Measurements from ENCODE around the gene HELT.
"Not testable (repeated sequence)": the region's sequence is repeated elsewhere in the genome, so short reads cannot be mapped to it uniquely, and the experiment has no call there.

The HELT gene

GRCh38 chr4:185036019-185036418 lies 17.7 kb downstream of the HELT start:
- DNase-seq (ENCODE audit: low read depth): no peak

GRCh38 chr4:185036842-185037241 lies 18.6 kb downstream of the HELT start:
- no peak for DNase-seq (ENCODE audit: low read depth)

- DNase-seq (ENCODE audit: low read depth): no peak
Observed at GRCh38 chr4:185039508-185040273, 21.4 kb downstream of the HELT start.

GRCh38 chr4:185040523-185040922 lies 22.2 kb downstream of the HELT start:
- no peak for DNase-seq (ENCODE audit: low read depth)

GRCh38 chr4:185050286-185050685 lies 32.0 kb downstream of the HELT start:
- DNase-seq (ENCODE audit: low read depth): not testable (repeated sequence)

GRCh38 chr4:185051283-185051682 lies 33.0 kb downstream of the HELT start:
- not testable (repeated sequence) for DNase-seq (ENCODE audit: low read depth)

- no peak for DNase-seq (ENCODE audit: low read depth)
Observed at GRCh38 chr4:185053746-185054145, 35.5 kb downstream of the HELT start.

- no peak for DNase-seq (ENCODE audit: low read depth)
Observed at GRCh38 chr4:185054272-185054671, 36.0 kb downstream of the HELT start.

GRCh38 chr4:185054886-185055285 lies 36.6 kb downstream of the HELT start:
- DNase-seq (ENCODE audit: low read depth): no peak

GRCh38 chr4:185061610-185062009 lies 43.3 kb downstream of the HELT start:
- DNase-seq (ENCODE audit: low read depth): no peak

- no peak for DNase-seq (ENCODE audit: low read depth)
Observed at GRCh38 chr4:185062606-185063005, 44.3 kb downstream of the HELT start.

- DNase-seq (ENCODE audit: low read depth): no peak
Observed at GRCh38 chr4:185066179-185066578, 47.9 kb downstream of the HELT start.

- no peak for DNase-seq (ENCODE audit: low read depth)
Observed at GRCh38 chr4:185068837-185069236, 50.5 kb downstream of the HELT start.

All from HS-5 (cell line).